Stomach (tissue), 4 donors: Measurements from ENCODE around the gene CAPZA1.

Experiments used
- CTCF ChIP-seq, 7 experiments: fragments of 450-650 bp in 4 of 7; fragments of 200-600 bp in 3 of 7; sonication (generic) in 3 of 7; IDR thresholded peaks; one replicate each; pipeline ENCODE4 v1.5.1; 2016 to 2019; ENCODE audit warnings: antibody characterized with exemption in 7 of 7, control low read depth in 2 of 7, mild to moderate bottlenecking in 1 of 7
- POLR2A ChIP-seq, 4 donors: fragments of 450-650 bp; IDR thresholded peaks; one replicate each; pipeline ENCODE4 v1.6.1; 2016; ENCODE audit warnings: antibody characterized with exemption in 4 of 4, control low read depth in 2 of 4, mild to moderate bottlenecking in 1 of 4, moderate library complexity in 1 of 4

- no peak for TF ChIP-seq CTCF (IDR thresholded peaks at IDR 0.05)
- TF ChIP-seq POLR2A (IDR thresholded peaks at IDR 0.05) = no peak
Observed at GRCh38 chr1:112629256-112629655, 9.6 kb downstream of the CAPZA1 start.
